ENCODE results near the gene ABCA4. TPM values are rescaled to one million over a fixed set of nuclear protein-coding genes. Genes with fewer than 3 reads are reported as not detected.

Gene ABCA4
- total RNA-seq, 2 experiments from 2014 or later = not detected

DNA sequence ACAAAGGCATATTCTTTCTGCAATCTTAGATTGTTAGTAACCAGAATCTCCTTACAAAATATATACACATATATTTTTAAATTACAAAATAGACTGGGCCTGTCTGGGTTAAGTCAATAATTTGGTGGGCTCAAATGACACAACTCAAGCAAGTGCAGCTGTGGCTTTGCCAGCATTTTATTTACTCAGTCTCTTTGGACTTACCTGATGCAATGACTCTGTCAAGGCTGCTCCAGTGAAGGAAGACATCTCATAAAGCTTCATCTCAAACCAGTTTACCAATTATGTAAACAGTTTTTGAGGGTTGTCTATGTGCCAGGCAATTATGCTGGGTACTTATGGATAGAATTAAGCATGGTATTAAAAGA is 22.8 kb upstream of the ABCA4 start:
- no peaks in the 10 kb centered on the region for H3K36me3 Mint-ChIP-seq (ENCODE audit: low read depth)
- no peaks in the 10 kb centered on the region for H3K9me3 Mint-ChIP-seq (ENCODE audit: insufficient read depth)
- ChIA-PET POLR2A (no interaction called here), CTCF (no interaction called here)
- H3K27me3 Mint-ChIP-seq (ENCODE audit: low read depth) = peaks cover 14% of the 10 kb centered on the region
- no peak for ATAC-seq
- no peak overlapping the region for H3K27ac Mint-ChIP-seq
- H3K4me3 Mint-ChIP-seq = no peak overlapping the region
- no peaks in the 10 kb centered on the region for H3K4me1 Mint-ChIP-seq (ENCODE audit: low read depth)
- no peak for DNase-seq

DNA sequence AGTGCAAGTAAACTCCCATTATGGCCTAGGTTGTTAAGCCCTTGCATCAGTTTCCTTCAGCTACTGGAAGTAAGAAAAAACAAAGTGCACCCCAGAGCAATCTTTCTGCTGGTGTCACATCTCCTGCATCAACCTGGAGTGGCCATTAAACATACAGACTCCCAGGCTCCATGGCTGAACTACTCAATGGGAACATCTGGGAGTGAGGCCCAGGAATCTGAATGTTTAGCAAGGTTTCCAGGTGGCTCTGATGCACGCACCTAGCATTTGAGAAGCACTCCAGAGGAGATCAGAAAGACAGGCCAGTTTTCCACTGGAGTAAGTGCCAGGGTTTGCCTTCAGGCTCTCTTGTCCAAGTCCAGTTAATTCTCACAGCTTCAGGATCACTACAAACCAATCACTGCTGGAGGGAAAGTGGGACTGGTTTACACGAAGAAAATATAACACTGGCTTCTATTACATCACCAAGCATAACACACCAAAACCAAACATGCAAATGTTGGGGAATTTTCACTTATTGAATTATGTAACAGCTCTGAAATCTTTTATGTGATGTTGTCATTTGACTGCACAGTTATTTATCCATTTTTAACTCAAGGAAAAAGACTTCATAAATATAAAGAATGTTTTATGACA is 22.3 kb upstream of the ABCA4 start:
- POLR2A ChIA-PET = no interaction called here
- CTCF ChIA-PET = no interaction called here

DNA sequence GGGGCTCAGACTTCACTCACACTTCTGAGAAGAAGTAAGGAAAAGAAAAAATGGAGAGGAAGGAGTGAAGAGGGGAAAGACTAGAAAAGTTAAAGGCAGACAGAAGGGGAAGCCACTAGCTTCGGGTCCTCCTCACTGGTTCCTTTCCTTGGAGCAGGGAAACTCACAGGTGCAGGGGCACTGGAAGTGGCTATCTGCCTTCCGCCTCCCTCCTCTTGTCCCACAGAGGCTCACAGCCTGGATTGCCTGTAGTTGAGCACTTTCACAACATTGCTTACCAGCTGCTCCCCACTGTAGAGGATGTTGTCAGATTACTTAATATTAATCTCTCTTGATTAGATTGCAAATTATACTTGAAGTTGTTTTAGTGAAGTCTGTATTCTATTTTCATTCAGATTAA is 21.6 kb upstream of the ABCA4 start:
- peaks cover 14% of the 10 kb centered on the region for H3K27me3 Mint-ChIP-seq (ENCODE audit: low read depth)
- POLR2A ChIA-PET = no interaction called here
- no peaks in the 10 kb centered on the region for H3K9me3 Mint-ChIP-seq (ENCODE audit: insufficient read depth)
- no peak overlapping the region for H3K27ac Mint-ChIP-seq
- DNase-seq (no peak), ATAC-seq (no peak)
- no peaks in the 10 kb centered on the region for H3K4me1 Mint-ChIP-seq (ENCODE audit: low read depth)
- H3K4me3 Mint-ChIP-seq = no peak overlapping the region
- no peaks in the 10 kb centered on the region for H3K36me3 Mint-ChIP-seq (ENCODE audit: low read depth)
- CTCF ChIA-PET = no interaction called here

More for the DNA sequence above, 22.3 kb upstream of the ABCA4 start:
- DNase-seq (no peak), ATAC-seq (no peak)
- Mint-ChIP-seq H3K27ac (no peak overlapping the region), H3K4me1 (ENCODE audit: low read depth) (no peaks in the 10 kb centered on the region), H3K4me3 (no peak overlapping the region), H3K36me3 (ENCODE audit: low read depth) (no peaks in the 10 kb centered on the region), H3K27me3 (ENCODE audit: low read depth) (peaks cover 14% of the 10 kb centered on the region), H3K9me3 (ENCODE audit: insufficient read depth) (no peaks in the 10 kb centered on the region)

DNA sequence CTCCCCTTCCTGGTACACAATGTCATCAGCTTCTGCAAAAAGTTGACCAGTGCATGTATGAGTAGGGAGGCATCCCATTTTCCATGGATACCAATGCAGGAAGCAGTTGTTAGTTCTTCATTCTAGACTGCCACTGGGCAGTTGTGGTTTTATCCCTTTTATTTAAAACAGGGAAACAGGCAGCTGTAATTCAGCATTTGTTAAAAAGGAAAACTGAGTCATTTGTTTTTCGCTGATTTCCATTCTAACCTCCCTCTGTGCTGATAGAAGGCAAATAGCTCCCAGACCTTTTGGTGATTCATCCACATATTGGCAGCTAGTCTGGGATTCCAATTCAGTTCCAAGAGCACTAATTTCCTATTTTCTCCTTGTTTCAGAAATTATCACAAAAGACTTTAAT is 21.1 kb upstream of the ABCA4 start:
- CTCF ChIA-PET = no interaction called here
- H3K4me1 Mint-ChIP-seq (ENCODE audit: low read depth) = no peaks in the 10 kb centered on the region

DNA sequence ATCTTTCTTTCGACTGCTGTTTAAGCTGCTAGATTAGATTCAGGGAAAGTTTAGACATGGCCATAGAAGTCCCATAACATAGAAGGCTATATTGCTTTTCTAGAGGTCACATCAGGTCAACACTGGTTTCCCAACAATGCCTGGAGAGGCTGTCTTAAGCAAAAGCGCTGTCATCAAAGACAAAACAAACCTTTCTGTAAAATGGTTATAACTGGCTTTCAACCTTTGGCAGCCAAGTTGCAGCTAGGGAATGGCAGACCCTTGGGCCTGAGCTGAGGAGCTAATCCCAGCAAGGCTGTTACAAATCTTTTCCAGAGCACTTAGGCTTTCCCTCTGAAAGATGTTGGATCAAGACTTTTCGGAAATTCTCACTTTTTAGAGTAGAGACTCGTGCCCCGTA is 11.2 kb upstream of the ABCA4 start:
- Mint-ChIP-seq H3K9me3 (ENCODE audit: insufficient read depth) (peaks cover 4% of the 10 kb centered on the region), H3K4me3 (no peak overlapping the region), H3K27me3 (ENCODE audit: low read depth) (peaks cover 6% of the 10 kb centered on the region), H3K4me1 (ENCODE audit: low read depth) (no peaks in the 10 kb centered on the region), H3K27ac (no peak overlapping the region), H3K36me3 (ENCODE audit: low read depth) (no peaks in the 10 kb centered on the region)
- no peak for DNase-seq
- no peak for ATAC-seq
- ChIA-PET CTCF (no interaction called here), POLR2A (no interaction called here)

More for the DNA sequence above, 21.1 kb upstream of the ABCA4 start:
- DNase-seq (no peak), ATAC-seq (no peak)
- POLR2A ChIA-PET = no interaction called here
- H3K4me3 Mint-ChIP-seq = no peak overlapping the region
- peaks cover 12% of the 10 kb centered on the region for H3K27me3 Mint-ChIP-seq (ENCODE audit: low read depth)
- H3K9me3 Mint-ChIP-seq (ENCODE audit: insufficient read depth) = no peaks in the 10 kb centered on the region
- H3K27ac Mint-ChIP-seq = no peak overlapping the region
- no peaks in the 10 kb centered on the region for H3K36me3 Mint-ChIP-seq (ENCODE audit: low read depth)

DNA sequence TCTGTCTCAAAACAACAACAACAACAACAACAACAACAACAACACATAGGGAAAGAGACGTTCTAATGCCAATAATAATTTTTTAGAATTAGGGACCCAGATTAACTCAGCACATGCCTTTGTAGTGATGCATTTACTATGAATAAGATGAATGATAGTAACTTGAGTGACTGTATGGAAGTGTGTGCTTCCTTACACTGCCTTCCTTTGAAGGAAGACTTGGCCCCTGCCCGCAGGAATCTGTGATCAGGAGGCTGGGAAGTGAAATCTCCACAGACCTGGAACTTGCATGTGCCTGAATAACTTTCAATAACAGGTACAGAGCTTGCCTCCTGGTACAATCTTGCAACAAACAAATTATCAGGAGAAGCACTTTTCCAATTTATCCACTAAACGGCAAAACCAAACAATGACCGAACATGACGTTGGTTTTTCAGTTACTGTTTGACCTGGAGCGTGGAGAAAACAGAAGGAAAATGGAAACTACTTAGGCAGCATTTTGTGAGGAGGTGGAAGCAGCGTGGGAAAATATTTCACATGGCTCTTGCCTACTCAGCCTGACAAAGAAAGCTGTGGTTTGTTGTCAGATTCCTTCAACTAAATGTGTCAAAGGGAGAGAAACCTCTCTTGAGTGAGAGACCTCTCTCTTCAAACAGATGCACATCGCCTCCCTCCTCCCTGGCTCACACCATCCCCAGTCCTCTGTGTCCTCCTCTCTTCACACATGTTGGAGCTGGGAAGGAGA is 10.1 kb upstream of the ABCA4 start:
- H3K36me3 Mint-ChIP-seq (ENCODE audit: low read depth) = no peaks in the 10 kb centered on the region
- H3K4me1 Mint-ChIP-seq (ENCODE audit: low read depth) = no peaks in the 10 kb centered on the region
- peaks cover 4% of the 10 kb centered on the region for H3K27me3 Mint-ChIP-seq (ENCODE audit: low read depth)
- DNase-seq (no peak), ATAC-seq (no peak)
- CTCF ChIA-PET = no interaction called here
- H3K27ac Mint-ChIP-seq = no peak overlapping the region
- no peak overlapping the region for H3K4me3 Mint-ChIP-seq
- POLR2A ChIA-PET = no interaction called here
- peaks cover 4% of the 10 kb centered on the region for H3K9me3 Mint-ChIP-seq (ENCODE audit: insufficient read depth)

DNA sequence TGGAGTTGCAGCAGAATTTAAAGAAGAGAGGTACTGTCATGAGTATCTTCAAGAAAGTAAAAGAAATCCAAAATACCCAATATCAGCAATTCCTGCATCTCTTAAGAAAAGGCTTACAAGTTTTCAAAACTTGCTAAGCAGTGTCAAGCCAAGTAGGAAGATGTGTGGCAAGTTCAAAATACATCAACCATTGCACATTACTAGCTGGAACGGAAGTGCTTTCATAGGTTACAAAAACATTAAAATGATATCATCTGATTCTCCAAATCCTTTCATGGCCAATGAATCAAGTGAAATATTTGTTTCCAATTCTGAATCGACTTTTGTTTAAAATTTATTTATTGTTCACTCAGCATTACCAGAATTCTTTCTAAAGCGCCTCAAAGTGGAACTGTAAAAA is 5.7 kb upstream of the ABCA4 start:
- CTCF ChIA-PET = interaction anchor here (1.6 kb wide), 1 partner anchor 65 kb away, joined by 3 read pairs; no protein-coding TSS in a partner anchor
- Mint-ChIP-seq H3K27me3 (ENCODE audit: low read depth) (peaks cover 17% of the 10 kb centered on the region), H3K36me3 (ENCODE audit: low read depth) (no peaks in the 10 kb centered on the region)

DNA sequence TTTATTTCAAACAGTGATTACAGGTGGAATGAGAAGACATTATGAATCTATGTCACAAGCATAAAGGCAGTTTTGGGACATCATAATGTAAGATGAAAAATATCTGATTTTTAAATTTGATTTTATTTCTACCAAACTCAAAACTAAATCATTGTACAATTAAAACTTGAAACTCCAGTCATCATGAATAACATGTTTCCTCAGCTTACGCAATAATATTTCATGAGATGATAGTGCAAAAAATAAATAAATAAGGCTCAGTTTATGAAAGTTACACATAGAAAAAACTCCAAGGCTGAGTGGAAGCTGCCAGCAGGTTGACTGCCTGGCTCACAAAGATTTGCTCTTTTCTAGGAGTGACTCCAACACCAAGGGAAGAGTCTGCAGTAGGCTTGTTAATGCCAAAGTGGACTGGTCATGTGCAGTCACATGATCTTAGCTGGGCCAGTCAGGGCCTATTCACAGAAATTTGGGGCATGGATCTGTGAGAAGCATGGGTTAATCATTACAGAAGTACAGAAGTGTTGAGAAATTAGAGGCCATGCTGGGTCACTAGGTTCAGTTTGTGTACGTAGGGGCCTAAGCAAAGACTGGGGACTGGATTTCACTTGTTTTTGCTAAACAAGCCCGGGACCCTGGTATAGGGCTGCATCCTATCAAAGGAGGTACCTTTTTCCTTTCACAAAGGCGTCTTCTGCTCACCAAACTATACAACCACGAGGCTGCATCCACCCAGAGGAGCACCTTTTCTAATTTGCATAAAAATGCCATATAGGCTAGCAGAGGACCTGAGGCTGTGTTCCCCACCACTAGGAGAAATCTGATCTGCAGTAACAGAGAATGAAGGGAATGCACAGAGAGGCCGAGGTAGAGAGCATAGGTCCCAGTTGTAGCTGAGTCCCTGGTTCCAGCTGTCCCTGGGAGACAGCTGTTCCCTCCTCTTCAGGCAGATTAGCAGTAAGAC is 4.9 kb upstream of the ABCA4 start:
- CTCF ChIA-PET = interaction anchor here (1.6 kb wide), 1 partner anchor 64 kb away, joined by 3 read pairs; no protein-coding TSS in a partner anchor
- POLR2A ChIA-PET = interaction anchor here (0.6 kb wide), 1 partner anchor 647 kb away, joined by 4 read pairs; no protein-coding TSS in a partner anchor
- H3K36me3 Mint-ChIP-seq (ENCODE audit: low read depth) = no peaks in the 10 kb centered on the region
- H3K27me3 Mint-ChIP-seq (ENCODE audit: low read depth) = peaks cover 17% of the 10 kb centered on the region
- DNase-seq = no peak
- H3K4me3 Mint-ChIP-seq = no peak overlapping the region
- no peaks in the 10 kb centered on the region for H3K4me1 Mint-ChIP-seq (ENCODE audit: low read depth)
- no peaks in the 10 kb centered on the region for H3K9me3 Mint-ChIP-seq (ENCODE audit: insufficient read depth)
- no peak for ATAC-seq
- H3K27ac Mint-ChIP-seq = no peak overlapping the region

More for the DNA sequence above, 5.7 kb upstream of the ABCA4 start:
- POLR2A ChIA-PET = no interaction called here
- ATAC-seq = no peak
- H3K4me1 Mint-ChIP-seq (ENCODE audit: low read depth) = no peaks in the 10 kb centered on the region
- H3K4me3 Mint-ChIP-seq = no peak overlapping the region
- no peaks in the 10 kb centered on the region for H3K9me3 Mint-ChIP-seq (ENCODE audit: insufficient read depth)
- no peak for DNase-seq
- no peak overlapping the region for H3K27ac Mint-ChIP-seq

DNA sequence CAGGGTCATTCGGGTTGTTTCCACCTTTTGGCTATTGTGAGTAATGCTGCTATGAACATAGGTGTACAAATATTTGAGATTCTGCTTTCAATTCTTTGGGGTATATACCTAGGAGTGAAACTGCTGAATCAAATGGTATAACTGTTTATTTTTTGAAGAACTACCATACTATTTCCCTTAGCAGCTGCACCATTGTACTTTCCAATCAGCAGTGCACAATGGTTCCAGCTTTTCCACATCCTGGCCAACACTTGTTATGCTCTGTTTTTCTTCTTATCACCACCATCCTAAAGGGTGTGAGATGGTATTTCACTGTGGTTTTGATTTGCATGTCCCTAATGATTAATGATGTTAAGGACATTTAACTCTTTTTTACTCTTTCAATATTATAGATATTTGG is 3.6 kb upstream of the ABCA4 start:
- H3K27me3 Mint-ChIP-seq (ENCODE audit: low read depth) = peaks cover 18% of the 10 kb centered on the region
- POLR2A ChIA-PET = no interaction called here

DNA sequence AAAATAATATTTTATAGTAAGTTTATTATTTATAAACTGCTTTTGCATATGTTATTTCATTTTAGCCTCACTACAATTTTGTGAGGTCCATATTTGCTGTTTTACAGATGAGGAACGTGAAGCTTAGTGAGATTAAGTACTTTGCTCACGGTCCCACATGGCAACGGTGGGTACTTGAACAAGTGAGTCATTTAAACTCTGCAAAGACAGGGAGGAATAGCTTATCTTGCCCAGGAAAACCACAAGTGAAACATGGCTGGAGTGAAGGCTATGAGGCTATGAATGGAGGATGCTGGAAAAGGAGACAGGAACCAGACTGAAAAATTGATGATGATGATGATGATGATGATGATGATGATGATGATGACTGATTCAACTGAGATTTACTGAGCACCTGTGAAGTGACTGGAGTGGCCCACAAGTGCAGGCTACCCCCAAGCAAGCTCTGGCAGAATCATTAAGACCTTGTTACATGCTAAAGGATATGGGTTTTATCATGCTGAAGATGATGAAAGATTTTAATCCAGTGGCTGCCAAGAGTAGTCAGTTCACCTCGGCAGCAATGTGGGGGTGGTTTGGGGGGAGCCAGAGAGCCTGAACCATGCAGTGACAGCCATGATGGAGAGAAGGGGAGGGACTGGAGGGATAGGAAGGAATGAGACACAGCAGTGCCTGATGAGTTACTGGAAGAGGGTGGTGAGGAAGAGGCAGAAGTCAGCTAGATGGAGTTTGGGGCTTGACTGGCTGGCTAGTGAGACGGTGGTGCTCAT is 1.4 kb upstream of the ABCA4 start:
- ChIA-PET POLR2A (no interaction called here), CTCF (no interaction called here)

More for the DNA sequence above, 3.6 kb upstream of the ABCA4 start:
- no peaks in the 10 kb centered on the region for H3K36me3 Mint-ChIP-seq (ENCODE audit: low read depth)
- CTCF ChIA-PET = interaction anchor here (0.8 kb wide), 1 partner anchor 85 kb away, joined by 3 read pairs; no protein-coding TSS in a partner anchor
- no peak overlapping the region for H3K27ac Mint-ChIP-seq
- no peaks in the 10 kb centered on the region for H3K9me3 Mint-ChIP-seq (ENCODE audit: insufficient read depth)
- no peak for ATAC-seq
- no peaks in the 10 kb centered on the region for H3K4me1 Mint-ChIP-seq (ENCODE audit: low read depth)
- no peak for DNase-seq
- H3K4me3 Mint-ChIP-seq = no peak overlapping the region

DNA sequence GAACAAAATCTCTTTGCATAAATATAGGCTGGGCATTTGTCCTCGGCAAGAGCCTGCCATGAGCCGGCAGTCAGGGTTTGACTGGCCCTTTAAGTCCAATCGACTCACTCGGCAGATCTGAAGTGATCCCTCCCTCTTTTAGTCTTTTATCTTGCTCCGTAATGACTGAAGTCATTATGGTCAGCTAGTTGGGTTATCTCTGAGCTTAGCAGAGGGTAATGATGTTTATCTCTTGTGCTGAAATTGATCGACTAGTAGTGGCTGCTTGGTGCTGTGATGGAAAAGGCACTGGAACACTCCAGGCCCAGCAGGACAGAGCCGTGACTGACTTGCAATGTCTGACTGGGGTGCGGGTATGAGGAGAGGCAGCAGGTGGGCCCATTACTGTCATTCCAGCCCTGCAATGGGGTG is 468 bp upstream of the ABCA4 start:
- Mint-ChIP-seq H3K4me1 (ENCODE audit: low read depth) (no peaks in the 10 kb centered on the region), H3K9me3 (ENCODE audit: insufficient read depth) (no peaks in the 10 kb centered on the region), H3K36me3 (ENCODE audit: low read depth) (no peaks in the 10 kb centered on the region), H3K4me3 (no peak overlapping the region), H3K27me3 (ENCODE audit: low read depth) (peaks cover 17% of the 10 kb centered on the region), H3K27ac (no peak overlapping the region)
- POLR2A ChIA-PET = no interaction called here
- ATAC-seq (no peak), DNase-seq (no peak)
- CTCF ChIA-PET = no interaction called here

More for the DNA sequence above, 1.4 kb upstream of the ABCA4 start:
- no peaks in the 10 kb centered on the region for H3K9me3 Mint-ChIP-seq (ENCODE audit: insufficient read depth)
- DNase-seq = no peak
- H3K36me3 Mint-ChIP-seq (ENCODE audit: low read depth) = no peaks in the 10 kb centered on the region
- H3K4me1 Mint-ChIP-seq (ENCODE audit: low read depth) = no peaks in the 10 kb centered on the region
- no peak for ATAC-seq
- H3K4me3 Mint-ChIP-seq = no peak overlapping the region
- no peak overlapping the region for H3K27ac Mint-ChIP-seq
- H3K27me3 Mint-ChIP-seq (ENCODE audit: low read depth) = peaks cover 17% of the 10 kb centered on the region
